NCI-H2029 (cell line): ENCODE measurements around the gene CNTNAP2.
A peak's percentile ranks its signal among the peaks of the same experiment; 100 is the strongest.

Source experiments
- DNase-seq: peaks from one replicate; lab custom pipeline; 2025; lab: John Stamatoyannopoulos, UW

Gene CNTNAP2

GRCh38 chr7:147857152-147858140 is 1740.8 kb downstream of the CNTNAP2 start:
- no peak for DNase-seq

- no peak for DNase-seq
Measured at GRCh38 chr7:147858421-147858820, 1741.8 kb downstream of the CNTNAP2 start.

GRCh38 chr7:147859033-147859432 is 1742.4 kb downstream of the CNTNAP2 start:
- DNase-seq = no peak

GRCh38 chr7:147859486-147859885 is 1742.9 kb downstream of the CNTNAP2 start:
- no peak for DNase-seq

- DNase-seq = peak; percentile 36
Measured at GRCh38 chr7:147861058-147861716, 1744.6 kb downstream of the CNTNAP2 start.

GRCh38 chr7:147861945-147862344 is 1745.3 kb downstream of the CNTNAP2 start:
- no peak for DNase-seq

- DNase-seq = no peak
Measured at GRCh38 chr7:147869456-147869855, 1752.9 kb downstream of the CNTNAP2 start.

GRCh38 chr7:147878912-147879661 is 1762.5 kb downstream of the CNTNAP2 start:
- no peak for DNase-seq

- DNase-seq = no peak
Measured at GRCh38 chr7:147885869-147886268, 1769.3 kb downstream of the CNTNAP2 start.

- no peak for DNase-seq
Measured at GRCh38 chr7:147894271-147894670, 1777.7 kb downstream of the CNTNAP2 start.

GRCh38 chr7:147896121-147896520 is 1779.5 kb downstream of the CNTNAP2 start:
- DNase-seq = no peak

- DNase-seq = no peak
Measured at GRCh38 chr7:147903536-147904218, 1787.1 kb downstream of the CNTNAP2 start.

- DNase-seq = no peak
Measured at GRCh38 chr7:147904219-147904576, 1787.6 kb downstream of the CNTNAP2 start.

GRCh38 chr7:147909431-147910148 is 1793.0 kb downstream of the CNTNAP2 start:
- no peak for DNase-seq

GRCh38 chr7:147911201-147911601 is 1794.6 kb downstream of the CNTNAP2 start:
- no peak for DNase-seq

- DNase-seq = no peak
Measured at GRCh38 chr7:147912291-147912690, 1795.7 kb downstream of the CNTNAP2 start.

- no peak for DNase-seq
Measured at GRCh38 chr7:147912946-147913638, 1796.5 kb downstream of the CNTNAP2 start.

GRCh38 chr7:147915781-147916180 is 1799.2 kb downstream of the CNTNAP2 start:
- no peak for DNase-seq

- no peak for DNase-seq
Measured at GRCh38 chr7:147916573-147916972, 1800.0 kb downstream of the CNTNAP2 start.

GRCh38 chr7:147923841-147924240 is 1807.2 kb downstream of the CNTNAP2 start:
- no peak for DNase-seq

- no peak for DNase-seq
Measured at GRCh38 chr7:147937428-147937827, 1820.8 kb downstream of the CNTNAP2 start.
